ENCODE data around the gene CAAP1.
A peak's percentile ranks its signal among the peaks of the same experiment; 100 is the strongest.

CAAP1 gene

DNA sequence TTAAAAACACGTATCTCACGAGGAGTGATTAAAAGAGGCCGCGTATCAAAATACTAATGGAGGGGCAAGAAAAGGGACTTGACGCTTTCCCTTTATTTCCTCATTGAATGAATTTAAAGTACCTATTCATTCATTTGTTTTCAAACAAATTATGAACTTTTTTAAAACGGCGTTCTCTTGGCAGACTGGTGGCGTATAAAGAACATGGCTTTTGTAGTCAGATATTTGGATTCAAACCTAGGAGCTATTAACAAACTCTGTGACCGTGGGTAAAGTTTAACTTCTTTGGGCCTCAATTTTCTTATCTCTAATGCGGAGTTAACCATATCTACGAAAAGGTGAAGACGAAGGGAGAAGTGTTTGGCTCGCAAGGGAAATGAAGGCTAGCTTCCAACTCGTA, 876 bp downstream of the CAAP1 start:
- H3K79me2 ChIP-seq (ENCODE audit: insufficient read depth, low read length): peaks cover 54% of the 10 kb centered on the region
- H2AFZ ChIP-seq (ENCODE audit: low read length): no peak overlapping the region
- no peaks in the 10 kb centered on the region for H3K9me2 ChIP-seq (ENCODE audit: low read depth, low read length)

DNA sequence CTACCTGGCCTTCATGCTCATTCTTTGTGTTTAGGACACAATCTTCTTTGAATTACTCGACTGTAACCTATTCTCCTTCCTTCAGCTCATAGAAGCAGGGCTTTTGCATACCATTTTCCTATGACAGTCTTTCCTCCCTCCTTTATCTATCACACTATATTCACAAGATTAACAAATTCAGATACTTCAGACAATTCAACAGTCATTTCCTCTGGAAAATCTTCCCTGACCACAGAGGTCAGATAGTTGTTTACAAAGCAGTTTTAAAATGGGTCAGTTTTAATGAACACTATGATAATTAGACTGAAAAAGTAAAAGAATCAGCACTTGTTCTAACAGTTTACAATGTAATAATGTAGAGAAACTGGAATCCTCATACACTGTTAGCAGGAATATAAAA, 4.3 kb downstream of the CAAP1 start:
- H3F3A ChIP-seq (ENCODE audit: insufficient read depth, low read length): no peaks in the 10 kb centered on the region
- H3K36me3 ChIP-seq (ENCODE audit: insufficient read depth, low read length): peaks cover 63% of the 10 kb centered on the region
- H3K79me2 ChIP-seq (ENCODE audit: insufficient read depth, low read length): peaks cover 70% of the 10 kb centered on the region
- peak overlapping the region; percentile 84 for H3K27ac ChIP-seq (ENCODE audit: low read depth, low read length, poor library complexity, severe bottlenecking)
- TF ChIP-seq EZH2 (IDR thresholded peaks at IDR 0.05; ENCODE audit: borderline replicate concordance, low read length): no peak
- no peak for TF ChIP-seq CTCF (IDR thresholded peaks at IDR 0.05; ENCODE audit: low read length)
- no peaks in the 10 kb centered on the region for H3K9me2 ChIP-seq (ENCODE audit: low read depth, low read length)
- H3K27me3 ChIP-seq (ENCODE audit: insufficient read depth, low read length): no peaks in the 10 kb centered on the region
- H3K9me3 ChIP-seq (ENCODE audit: low read length): peaks cover 5% of the 10 kb centered on the region; the same call in 1 of the 2 replicates
- H4K20me1 ChIP-seq (ENCODE audit: insufficient read depth, low read length): no peaks in the 10 kb centered on the region; the same call in 1 of the 2 replicates
- peak overlapping the region; percentile 13; the same call in 1 of the 2 replicates for H3K4me2 ChIP-seq (ENCODE audit: low read length)
- H3K9ac ChIP-seq (ENCODE audit: low read length): no peak overlapping the region
- H2AFZ ChIP-seq (ENCODE audit: low read length): no peak overlapping the region
- peaks cover 36% of the 10 kb centered on the region for H3K4me1 ChIP-seq (ENCODE audit: insufficient read depth, low read length, severe bottlenecking)
- peak overlapping the region; percentile 94 for H3K4me3 ChIP-seq (ENCODE audit: low read depth, low read length, poor library complexity, severe bottlenecking)

More for the DNA sequence above, 876 bp downstream of the CAAP1 start:
- Histone ChIP-seq H4K20me1 (ENCODE audit: insufficient read depth, low read length) (no peaks in the 10 kb centered on the region), H3K27me3 (ENCODE audit: insufficient read depth, low read length) (no peaks in the 10 kb centered on the region), H3K4me2 (ENCODE audit: low read length) (peak overlapping the region; percentile 85), H3K36me3 (ENCODE audit: insufficient read depth, low read length) (peaks cover 28% of the 10 kb centered on the region), H3F3A (ENCODE audit: insufficient read depth, low read length) (no peaks in the 10 kb centered on the region), H3K27ac (ENCODE audit: low read depth, low read length, poor library complexity, severe bottlenecking) (peak overlapping the region; percentile 84), H3K9me3 (ENCODE audit: low read length) (no peaks in the 10 kb centered on the region), H3K9ac (ENCODE audit: low read length) (peak overlapping the region; percentile 93), H3K4me1 (ENCODE audit: insufficient read depth, low read length, severe bottlenecking) (peaks cover 40% of the 10 kb centered on the region), H3K4me3 (ENCODE audit: low read depth, low read length, poor library complexity, severe bottlenecking) (peak overlapping the region; percentile 94)
- TF ChIP-seq CTCF (IDR thresholded peaks at IDR 0.05; ENCODE audit: low read length): no peak
- no peak for TF ChIP-seq EZH2 (IDR thresholded peaks at IDR 0.05; ENCODE audit: borderline replicate concordance, low read length)

DNA sequence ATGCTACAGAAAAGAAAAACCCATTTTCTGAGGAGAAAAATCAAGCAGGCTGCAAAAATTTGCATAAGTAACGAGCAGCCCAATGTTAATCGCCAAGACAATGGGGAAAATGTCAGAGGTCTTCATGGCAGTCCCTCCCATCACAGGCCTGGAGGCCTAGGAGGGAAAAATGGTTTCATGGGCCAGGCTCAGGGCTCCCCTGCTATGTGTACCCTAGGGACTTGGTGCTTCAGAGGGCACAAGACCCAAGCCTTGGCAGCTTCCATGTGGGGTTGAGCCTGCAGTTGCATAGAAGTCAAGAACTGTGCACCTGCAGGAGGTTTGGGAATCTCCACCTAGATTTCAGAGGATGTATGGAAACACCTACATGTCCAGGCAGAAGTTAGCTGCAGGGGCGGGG, 10.4 kb downstream of the CAAP1 start:
- no peaks in the 10 kb centered on the region for H3F3A ChIP-seq (ENCODE audit: insufficient read depth, low read length)
- H2AFZ ChIP-seq (ENCODE audit: low read length): no peak overlapping the region
- H3K27me3 ChIP-seq (ENCODE audit: insufficient read depth, low read length): no peaks in the 10 kb centered on the region
- no peak overlapping the region for H3K27ac ChIP-seq (ENCODE audit: low read depth, low read length, poor library complexity, severe bottlenecking)
- H4K20me1 ChIP-seq (ENCODE audit: insufficient read depth, low read length): no peaks in the 10 kb centered on the region; the same call in 1 of the 2 replicates
- H3K4me2 ChIP-seq (ENCODE audit: low read length): no peak overlapping the region
- H3K36me3 ChIP-seq (ENCODE audit: insufficient read depth, low read length): peaks cover 98% of the 10 kb centered on the region
- H3K9ac ChIP-seq (ENCODE audit: low read length): no peak overlapping the region
- H3K9me3 ChIP-seq (ENCODE audit: low read length): peaks cover 5% of the 10 kb centered on the region; the same call in 1 of the 2 replicates
- no peaks in the 10 kb centered on the region for H3K4me1 ChIP-seq (ENCODE audit: insufficient read depth, low read length, severe bottlenecking)
- peaks cover 23% of the 10 kb centered on the region for H3K79me2 ChIP-seq (ENCODE audit: insufficient read depth, low read length)
- no peak overlapping the region for H3K4me3 ChIP-seq (ENCODE audit: low read depth, low read length, poor library complexity, severe bottlenecking)
- TF ChIP-seq CTCF (IDR thresholded peaks at IDR 0.05; ENCODE audit: low read length) (no peak), EZH2 (IDR thresholded peaks at IDR 0.05; ENCODE audit: borderline replicate concordance, low read length) (no peak)
- H3K9me2 ChIP-seq (ENCODE audit: low read depth, low read length): no peaks in the 10 kb centered on the region
